Small intestine (tissue), 7 donors: ENCODE measurements around the gene FBXO28. TPM values are rescaled to one million over a fixed set of nuclear protein-coding genes. Genes with fewer than 3 reads are reported as not detected.

Source experiments
- DNase-seq, 2 donors: peaks; one replicate each; pipeline versions ENCODE4 v3.0.0 to v3.0.0-alpha.2; 2013
- FAIRE-seq: peaks from 2 replicates; lab custom pipeline; 2012; peaks lifted over from hg19 to GRCh38; lab: Jason Lieb, UNC
- H3K27ac ChIP-seq, 3 donors: one replicate each; pipeline ENCODE4 v1.5.1; 2013; ENCODE audit warnings: low read length in 2 of 3, mild to moderate bottlenecking in 2 of 3, control low read depth in 1 of 3, inconsistent platforms in 1 of 3, low read depth in 1 of 3, moderate library complexity in 1 of 3
- H3K27me3 ChIP-seq, 3 donors: one replicate each; pipeline ENCODE4 v1.6.1; 2013; ENCODE audit warnings: low read length in 3 of 3, inconsistent platforms in 1 of 3; ENCODE audit not compliant: control insufficient read depth in 3 of 3, insufficient read depth in 3 of 3
- H3K36me3 ChIP-seq, 3 donors: one replicate each; pipeline ENCODE4 v1.6.1; 2013; ENCODE audit warnings: low read length in 3 of 3, inconsistent platforms in 1 of 3, low read depth in 1 of 3, mild to moderate bottlenecking in 1 of 3, moderate library complexity in 1 of 3; ENCODE audit not compliant: control insufficient read depth in 3 of 3, insufficient read depth in 2 of 3
- H3K4me1 ChIP-seq, 3 donors: one replicate each; pipeline ENCODE4 v1.6.1; 2013; ENCODE audit warnings: low read length in 2 of 3, inconsistent platforms in 1 of 3, low read depth in 1 of 3, mild to moderate bottlenecking in 1 of 3, moderate library complexity in 1 of 3; ENCODE audit not compliant: control insufficient read depth in 3 of 3, insufficient read depth in 2 of 3
- H3K4me3 ChIP-seq, 3 donors: one replicate each; pipeline ENCODE4 v1.5.1; 2013; ENCODE audit warnings: low read length in 3 of 3, control low read depth in 1 of 3, inconsistent platforms in 1 of 3, low read depth in 1 of 3, mild to moderate bottlenecking in 1 of 3, moderate library complexity in 1 of 3
- H3K9me3 ChIP-seq, 2 donors: one replicate each; pipeline ENCODE4 v1.6.1; 2013; ENCODE audit warnings: low read depth in 1 of 2, low read length in 1 of 2; ENCODE audit not compliant: control insufficient read depth in 2 of 2, insufficient read depth in 1 of 2
- WGBS, 3 donors: extraction: QIAGEN DNeasy Blood & Tissue Kit; methylation state at CpG; one replicate each; pipeline ENCODE4 v1.1.7; 2013; 5-methylcytosine and 5-hydroxymethylcytosine counted together
- polyA plus RNA-seq, 4 donors: library from polyadenylated mRNA; stranded (reverse) in 3 of 4; unstranded in 1 of 4; fragments of 200-250 nt in 3 of 4; fragments of 120-200 nt in 1 of 4; gene quantifications; one replicate each; pipeline versions ENCODE4 v1.2.1 to v1.2.3, GENCODE V29; 2013
- donor health status: healthy with polysubstance abuse.
- donor health status: control.
- donor health status: control.
- donor health status: Bipolar disorder and iron deficiency.
- donor health status: healthy.

Gene FBXO28
- polyA plus RNA-seq, 4 donors: 7.8 to 26.8 (median 9.4) TPM

GRCh38 chr1:224168859-224169380 lies 55.0 kb downstream of the FBXO28 start:
- H3K9me3 ChIP-seq: no peaks in the 10 kb centered on the region
- H3K4me3 ChIP-seq: no peak overlapping the region
- FAIRE-seq (no peak), DNase-seq (peak in 1 of 2 donors; percentile 50)
- WGBS, 3 donors: 19 to 23% (median 21%) methylated on average over 5 of the region's 5 CpGs
- H3K4me1 ChIP-seq: peaks cover 0 to 7% (median 6%) of the 10 kb centered on the region in 3 donors
- H3K27ac ChIP-seq: peak overlapping the region in 1 of 3 donors; percentile 72
- no peaks in the 10 kb centered on the region for H3K36me3 ChIP-seq
- H3K27me3 ChIP-seq: no peaks in the 10 kb centered on the region

- H3K9me3 ChIP-seq: no peaks in the 10 kb centered on the region
- H3K27me3 ChIP-seq: no peaks in the 10 kb centered on the region
- no peak for DNase-seq
- no peak overlapping the region for H3K4me3 ChIP-seq
- no peak overlapping the region for H3K27ac ChIP-seq
- no peak for FAIRE-seq
- 92 to 98% (median 95%) methylated on average over 4 of the region's 4 CpGs for WGBS, 3 donors
- H3K4me1 ChIP-seq: peaks cover 0 to 7% (median 6%) of the 10 kb centered on the region in 3 donors
- H3K36me3 ChIP-seq: no peaks in the 10 kb centered on the region
Measured at GRCh38 chr1:224169718-224170270, 55.9 kb downstream of the FBXO28 start.

- Histone ChIP-seq H3K9me3 (no peaks in the 10 kb centered on the region), H3K4me1 (peaks cover 0 to 7% (median 6%) of the 10 kb centered on the region in 3 donors), H3K4me3 (no peak overlapping the region), H3K36me3 (no peaks in the 10 kb centered on the region), H3K27me3 (no peaks in the 10 kb centered on the region), H3K27ac (no peak overlapping the region)
- DNase-seq (no peak), FAIRE-seq (no peak)
- WGBS, 3 donors: 81 to 91% (median 91%) methylated on average over 4 of the region's 4 CpGs
Measured at GRCh38 chr1:224170343-224170742, 56.4 kb downstream of the FBXO28 start.

- FAIRE-seq (no peak), DNase-seq (peak; percentile 56 to 60)
- WGBS, 3 donors: 71 to 75% (median 75%) methylated on average over 8 to 9 of the region's 9 CpGs
Measured at GRCh38 chr1:224170748-224171478, 57.0 kb downstream of the FBXO28 start.

GRCh38 chr1:224172229-224172628 lies 58.3 kb downstream of the FBXO28 start:
- H3K27me3 ChIP-seq: no peaks in the 10 kb centered on the region
- H3K9me3 ChIP-seq: no peaks in the 10 kb centered on the region
- no peak overlapping the region for H3K27ac ChIP-seq
- DNase-seq: no peak
- H3K36me3 ChIP-seq: no peaks in the 10 kb centered on the region
- WGBS, 3 donors: 83 to 87% (median 84%) methylated on average over 3 of the region's 3 CpGs
- H3K4me3 ChIP-seq: no peak overlapping the region
- peaks cover 0 to 7% (median 6%) of the 10 kb centered on the region in 3 donors for H3K4me1 ChIP-seq
- no peak for FAIRE-seq

More at GRCh38 chr1:224170748-224171478, 57.0 kb downstream of the FBXO28 start:
- H3K4me3 ChIP-seq: no peak overlapping the region
- no peak overlapping the region for H3K27ac ChIP-seq
- no peaks in the 10 kb centered on the region for H3K27me3 ChIP-seq
- H3K9me3 ChIP-seq: no peaks in the 10 kb centered on the region
- H3K4me1 ChIP-seq: peaks cover 0 to 7% (median 6%) of the 10 kb centered on the region in 3 donors
- H3K36me3 ChIP-seq: no peaks in the 10 kb centered on the region

GRCh38 chr1:224173523-224173922 lies 59.6 kb downstream of the FBXO28 start:
- no peak overlapping the region for H3K27ac ChIP-seq
- WGBS, 3 donors: 83 to 92% (median 89%) methylated on average over 5 of the region's 5 CpGs
- no peak for FAIRE-seq

GRCh38 chr1:224175617-224176016 lies 61.7 kb downstream of the FBXO28 start:
- 31 to 75% (median 71%) methylated on average over 20 to 21 of the region's 21 CpGs for WGBS, 3 donors
- FAIRE-seq: no peak
- H3K27ac ChIP-seq: no peak overlapping the region
- H3K27me3 ChIP-seq: no peaks in the 10 kb centered on the region
- H3K4me3 ChIP-seq: no peak overlapping the region
- no peaks in the 10 kb centered on the region for H3K4me1 ChIP-seq
- DNase-seq: peak in 1 of 2 donors; percentile 17
- H3K9me3 ChIP-seq: no peaks in the 10 kb centered on the region
- no peaks in the 10 kb centered on the region for H3K36me3 ChIP-seq

More at GRCh38 chr1:224173523-224173922, 59.6 kb downstream of the FBXO28 start:
- Histone ChIP-seq H3K27me3 (no peaks in the 10 kb centered on the region), H3K9me3 (no peaks in the 10 kb centered on the region), H3K36me3 (no peaks in the 10 kb centered on the region), H3K4me3 (no peak overlapping the region), H3K4me1 (peaks cover 0 to 7% (median 6%) of the 10 kb centered on the region in 3 donors)
- DNase-seq: no peak

GRCh38 chr1:224177356-224177999 lies 63.6 kb downstream of the FBXO28 start:
- Histone ChIP-seq H3K36me3 (no peaks in the 10 kb centered on the region), H3K4me1 (peaks cover 0 to 5% (median 0%) of the 10 kb centered on the region in 3 donors), H3K9me3 (no peaks in the 10 kb centered on the region), H3K27me3 (no peaks in the 10 kb centered on the region), H3K4me3 (no peak overlapping the region), H3K27ac (no peak overlapping the region)
- no peak for FAIRE-seq
- 95% methylated on average over 9 of the region's 9 CpGs for WGBS, 3 donors
- DNase-seq: no peak
